OCI-LY7 (cell line): ENCODE data around the gene DGKB. TPM values are rescaled to one million over a fixed set of nuclear protein-coding genes. Genes with fewer than 3 reads are reported as not detected.

ENCODE experiments used
- BruUV-seq: library from RNA; stranded (reverse); fragments of 400-500 nt; replicated peaks from 2 replicates; lab custom pipeline; 2021; lab: Mats Ljungman, UMichigan
- CTCF ChIA-PET: fragments of 300-600 bp; sonication (Branson Sonifier 250); formaldehyde crosslinking; loops from one replicate; lab custom pipeline; 2022; ENCODE audit warnings: antibody characterized with exemption; ENCODE audit not compliant: unreplicated experiment; lab: Charles Lee
- POLR2A ChIA-PET: fragments of 300-600 bp; sonication (Branson Sonifier 250); formaldehyde crosslinking; loops from one replicate; lab custom pipeline; 2022; ENCODE audit warnings: antibody characterized with exemption; lab: Charles Lee
- DNase-seq: peaks from one replicate; pipeline ENCODE4 v3.0.0-alpha.2; 2015; ENCODE audit warnings: low spot score
- H2AFZ ChIP-seq: fragments of 200-600 bp; sonication (generic), shearing (Covaris generic); 2 replicates; pipeline ENCODE4 v1.6.1; 2014; ENCODE audit warnings: mild to moderate bottlenecking, antibody characterized with exemption, low read length, moderate library complexity
- H3K27ac ChIP-seq: fragments of 200-600 bp; sonication (generic); 2 replicates; pipeline ENCODE4 v1.5.1; 2014; ENCODE audit warnings: mixed run types, low read depth, mild to moderate bottlenecking, moderate library complexity, low read length, inconsistent platforms; ENCODE audit not compliant: poor library complexity, severe bottlenecking
- H3K36me3 ChIP-seq: fragments of 200-600 bp; sonication (generic); 2 replicates; pipeline ENCODE4 v1.6.1; 2014; ENCODE audit warnings: mild to moderate bottlenecking, antibody characterized with exemption, low read length, moderate library complexity, mixed read lengths; ENCODE audit not compliant: insufficient read depth
- H3K4me1 ChIP-seq: fragments of 200-600 bp; sonication (generic); 2 replicates; pipeline ENCODE4 v1.5.1; 2014; ENCODE audit warnings: mild to moderate bottlenecking, low read length; ENCODE audit not compliant: insufficient read depth, poor library complexity, severe bottlenecking
- H3K4me2 ChIP-seq: fragments of 200-600 bp; sonication (generic); 2 replicates; pipeline ENCODE4 v1.6.1; 2014; ENCODE audit warnings: mild to moderate bottlenecking, low read length
- H3K4me3 ChIP-seq: fragments of 200-600 bp; sonication (generic); 2 replicates; pipeline ENCODE4 v1.5.1; 2014; ENCODE audit warnings: mild to moderate bottlenecking, low read depth, low read length; ENCODE audit not compliant: poor library complexity, severe bottlenecking
- H3K79me2 ChIP-seq: fragments of 200-600 bp; sonication (generic); 2 replicates; pipeline ENCODE4 v1.6.1; 2016; ENCODE audit warnings: low read depth, mild to moderate bottlenecking, low read length, moderate library complexity, mixed read lengths; ENCODE audit not compliant: insufficient read depth
- H3K9me2 ChIP-seq: fragments of 200-600 bp; sonication (generic); 2 replicates; pipeline ENCODE4 v1.6.1; 2016; ENCODE audit warnings: mild to moderate bottlenecking, low read length, mixed read lengths; ENCODE audit not compliant: insufficient read depth
- H3K9me3 ChIP-seq: fragments of 200-600 bp; sonication (generic); 2 replicates; pipeline ENCODE4 v1.6.1; 2014; ENCODE audit warnings: mild to moderate bottlenecking, mixed run types, low read length, mixed read lengths
- H4K20me1 ChIP-seq: fragments of 200-600 bp; sonication (generic); 2 replicates; pipeline ENCODE4 v1.6.1; 2014; ENCODE audit warnings: mild to moderate bottlenecking, antibody characterized with exemption, low read length, moderate library complexity, mixed read lengths; ENCODE audit not compliant: insufficient read depth
- CTCF ChIP-seq: fragments of 200-600 bp; sonication (generic); conservative IDR thresholded peaks from 2 replicates; pipeline ENCODE4 v1.5.1; 2014; ENCODE audit warnings: mild to moderate bottlenecking, antibody characterized with exemption, low read length, moderate library complexity, mixed read lengths
- EZH2phosphoT487 ChIP-seq: fragments of 200-600 bp; sonication (generic); IDR thresholded peaks from 2 replicates; pipeline ENCODE4 v1.6.1; 2018; ENCODE audit warnings: low read depth, borderline replicate concordance, mild to moderate bottlenecking, mixed run types, antibody characterized with exemption, low read length, moderate library complexity, mixed read lengths
- intact Hi-C: fragments of 100-400 bp; cut with micrococcal nuclease; formaldehyde crosslinking; loops from one replicate; pipeline ENCODE4 v1.10.0; 2022; ENCODE audit not compliant: unreplicated experiment
- total RNA-seq, 2 experiments: library from RNA; depleted of rRNA in 1 of 2; stranded (reverse); fragments of >200 nt in 1 of 2; shearing (Covaris generic) in 1 of 2; gene quantifications; 2 replicates each; pipeline ENCODE4 v1.2.3, GENCODE V29; 2014 to 2022

The DGKB gene
- total RNA-seq, 2 experiments from 2014 or later = not detected

GRCh38 chr7:14196555-14196954 is 706.0 kb downstream of the DGKB start:
- intact Hi-C loops = no loop called here
- H2AFZ ChIP-seq = no peak overlapping the region
- no peak overlapping the region for H3K4me2 ChIP-seq
- H4K20me1 ChIP-seq = no peaks in the 10 kb centered on the region
- no peak for TF ChIP-seq EZH2phosphoT487
- no peak for TF ChIP-seq CTCF
- no peak overlapping the region for H3K27ac ChIP-seq
- H3K36me3 ChIP-seq = no peaks in the 10 kb centered on the region
- no peak overlapping the region for H3K4me3 ChIP-seq
- H3K9me2 ChIP-seq = no peaks in the 10 kb centered on the region
- no peaks in the 10 kb centered on the region for H3K4me1 ChIP-seq
- H3K9me3 ChIP-seq = no peaks in the 10 kb centered on the region
- CTCF ChIA-PET = no interaction called here
- POLR2A ChIA-PET = interaction anchor here (0.7 kb wide), 1 partner anchor 21 kb away, joined by 3 read pairs; no protein-coding TSS in a partner anchor
- no TSS peak for BruUV-seq
- H3K79me2 ChIP-seq = no peaks in the 10 kb centered on the region
- no peak for DNase-seq

GRCh38 chr7:14195871-14196270 is 706.7 kb downstream of the DGKB start:
- no peak for DNase-seq
- Histone ChIP-seq H2AFZ (no peak overlapping the region), H3K4me3 (no peak overlapping the region), H3K4me1 (no peaks in the 10 kb centered on the region), H3K27ac (no peak overlapping the region), H4K20me1 (no peaks in the 10 kb centered on the region), H3K4me2 (no peak overlapping the region), H3K36me3 (no peaks in the 10 kb centered on the region), H3K79me2 (no peaks in the 10 kb centered on the region), H3K9me2 (no peaks in the 10 kb centered on the region), H3K9me3 (no peaks in the 10 kb centered on the region)
- intact Hi-C loops = no loop called here
- BruUV-seq = no TSS peak
- no peak for TF ChIP-seq EZH2phosphoT487
- TF ChIP-seq CTCF = no peak
- ChIA-PET POLR2A (no interaction called here), CTCF (no interaction called here)

GRCh38 chr7:14195079-14195478 is 707.5 kb downstream of the DGKB start:
- H3K4me3 ChIP-seq = no peak overlapping the region
- intact Hi-C loops = no loop called here
- no TSS peak for BruUV-seq
- H4K20me1 ChIP-seq = no peaks in the 10 kb centered on the region
- no peak overlapping the region for H3K4me2 ChIP-seq
- no peak overlapping the region for H2AFZ ChIP-seq
- CTCF ChIA-PET = no interaction called here
- H3K27ac ChIP-seq = no peak overlapping the region
- POLR2A ChIA-PET = interaction anchor here (0.7 kb wide), 1 partner anchor 309 kb away, joined by 5 read pairs; no protein-coding TSS in a partner anchor
- no peaks in the 10 kb centered on the region for H3K79me2 ChIP-seq
- TF ChIP-seq CTCF (no peak), EZH2phosphoT487 (no peak)
- H3K9me3 ChIP-seq = no peaks in the 10 kb centered on the region
- H3K9me2 ChIP-seq = no peaks in the 10 kb centered on the region
- DNase-seq = no peak
- H3K36me3 ChIP-seq = no peaks in the 10 kb centered on the region
- no peaks in the 10 kb centered on the region for H3K4me1 ChIP-seq
